HG03135 (cell line): Measurements from ENCODE around the gene NME5.

ENCODE experiments used
- ATAC-seq: cut with Tn5 transposase; IDR thresholded peaks from one replicate; pipeline ENCODE4 v1.9.1; 2021; ENCODE audit warnings: mild to moderate bottlenecking, moderate library complexity; ENCODE audit not compliant: unreplicated experiment

NME5 gene

GRCh38 chr5:138140268-138140667, 1.0 kb upstream of the NME5 start:
- ATAC-seq, result no peak

GRCh38 chr5:138139781-138140090, 508 bp upstream of the NME5 start:
- no peak for ATAC-seq

- ATAC-seq, result no peak
Observed at GRCh38 chr5:138132543-138132942, 6.7 kb downstream of the NME5 start.

- no peak for ATAC-seq
Observed at GRCh38 chr5:138129347-138129746, 9.9 kb downstream of the NME5 start.

GRCh38 chr5:138128334-138128733, 10.9 kb downstream of the NME5 start:
- no peak for ATAC-seq

GRCh38 chr5:138115254-138115653, 24.0 kb downstream of the NME5 start:
- no peak for ATAC-seq

GRCh38 chr5:138111937-138112336, 27.3 kb downstream of the NME5 start:
- ATAC-seq, result no peak

- ATAC-seq, result no peak
Observed at GRCh38 chr5:138111181-138111580, 28.0 kb downstream of the NME5 start.

GRCh38 chr5:138110266-138110963, 28.8 kb downstream of the NME5 start:
- ATAC-seq, result no peak

- no peak for ATAC-seq
Observed at GRCh38 chr5:138109463-138110265, 29.6 kb downstream of the NME5 start.

GRCh38 chr5:138107213-138107612, 32.0 kb downstream of the NME5 start:
- no peak for ATAC-seq

- no peak for ATAC-seq
Observed at GRCh38 chr5:138105709-138106108, 33.5 kb downstream of the NME5 start.

GRCh38 chr5:138103319-138103637, 36.0 kb downstream of the NME5 start:
- no peak for ATAC-seq

GRCh38 chr5:138102454-138103318, 36.5 kb downstream of the NME5 start:
- no peak for ATAC-seq

- ATAC-seq, result no peak
Observed at GRCh38 chr5:138096997-138097828, 42.0 kb downstream of the NME5 start.

GRCh38 chr5:138096363-138096762, 42.9 kb downstream of the NME5 start:
- ATAC-seq, result no peak

- ATAC-seq, result no peak
Observed at GRCh38 chr5:138095100-138095907, 43.9 kb downstream of the NME5 start.

GRCh38 chr5:138093036-138093435, 46.2 kb downstream of the NME5 start:
- ATAC-seq, result no peak

- ATAC-seq, result no peak
Observed at GRCh38 chr5:138092301-138092700, 46.9 kb downstream of the NME5 start.

- no peak for ATAC-seq
Observed at GRCh38 chr5:138091685-138092084, 47.5 kb downstream of the NME5 start.
